ENCODE results near the gene CACNA1D.

- no peak for TF ChIP-seq CTCF (IDR thresholded peaks at IDR 0.05; ENCODE audit: low read depth, low read length)
- TF ChIP-seq EZH2phosphoT487 (IDR thresholded peaks at IDR 0.05; ENCODE audit: low read depth): no peak
Observed at GRCh38 chr3:53530205-53530604, 35.8 kb downstream of the CACNA1D start.

All from OCI-LY3 (cell line).